ENCODE data around the gene ASCL4. TPM values are rescaled to one million over a fixed set of nuclear protein-coding genes. Genes with fewer than 3 reads are reported as not detected.

Gene ASCL4
- total and polyA plus RNA-seq, 2 of the 13 experiments (the other 11 are each of a cell fraction or from before 2014, with no cell fraction given), result not detected

GRCh38 chr12:107760809-107761501 is 13.5 kb upstream of the ASCL4 start, which contains the start of gene PRDM4 (continued):
- TF ChIP-seq HOXA7 (CRISPR knock-in tag; IDR thresholded peaks at IDR 0.05) (no peak), SOX5 (CRISPR knock-in tag; IDR thresholded peaks at IDR 0.05; ENCODE audit: borderline replicate concordance) (0 out of 2 replicates have a peak, but pooled peaks have one; percentile 33), REST (IDR thresholded peaks at IDR 0.05; ENCODE audit: borderline replicate concordance in 1 of 2, low read depth in 1 of 2, low read length in 2 of 2) (no peak), IRF9 (CRISPR knock-in tag; IDR thresholded peaks at IDR 0.05; ENCODE audit: borderline replicate concordance) (no peak), ZNF639 (CRISPR knock-in tag; conservative IDR thresholded peaks at IDR 0.05) (no peak), RARA (CRISPR knock-in tag; IDR thresholded peaks at IDR 0.05) (peak; percentile 11; the same call in 1 of the 2 replicates), NR3C1 (CRISPR knock-in tag; IDR thresholded peaks at IDR 0.05) (no peak), ZNF670 (CRISPR knock-in tag; IDR thresholded peaks at IDR 0.05; ENCODE audit: borderline replicate concordance) (no peak), ZNF33B (CRISPR knock-in tag; IDR thresholded peaks at IDR 0.05) (no peak), MAFG (CRISPR knock-in tag; IDR thresholded peaks at IDR 0.05) (no peak), MIER3 (CRISPR knock-in tag; IDR thresholded peaks at IDR 0.05; ENCODE audit: borderline replicate concordance) (no peak), ZNF343 (CRISPR knock-in tag; IDR thresholded peaks at IDR 0.05) (no peak; the same call in 1 of the 2 replicates), NFYB (CRISPR knock-in tag; IDR thresholded peaks at IDR 0.05) (no peak), SRF (IDR thresholded peaks at IDR 0.05; ENCODE audit: low read depth, low read length) (peak; percentile 90), SPEN (CRISPR knock-in tag; IDR thresholded peaks at IDR 0.05; ENCODE audit: low read depth) (peak; percentile 91; the same call in 1 of the 2 replicates), ZNF678 (CRISPR knock-in tag; IDR thresholded peaks at IDR 0.05) (0 out of 2 replicates have a peak, but pooled peaks have one; percentile 31), ZNF326 (CRISPR knock-in tag; IDR thresholded peaks at IDR 0.05; ENCODE audit: borderline replicate concordance) (no peak), SP5 (CRISPR knock-in tag; IDR thresholded peaks at IDR 0.05; ENCODE audit: borderline replicate concordance, low read depth) (0 out of 2 replicates have a peak, but pooled peaks have one; percentile 37), TBX3 (IDR thresholded peaks at IDR 0.05; ENCODE audit: borderline replicate concordance) (no peak), MAFF (IDR thresholded peaks at IDR 0.05; ENCODE audit: low read depth, low read length) (peak; percentile 6; the same call in 1 of the 2 replicates), ZZZ3 (CRISPR knock-in tag; IDR thresholded peaks at IDR 0.05; ENCODE audit: borderline replicate concordance) (no peak; the same call in 1 of the 2 replicates), TBX2 (CRISPR knock-in tag; IDR thresholded peaks at IDR 0.05; ENCODE audit: borderline replicate concordance) (peak; percentile 27; the same call in 1 of the 2 replicates), ZNF576 (CRISPR knock-in tag; IDR thresholded peaks at IDR 0.05) (no peak)
